Common myeloid progenitor, CD34-positive (primary cell): ENCODE data around the gene TMEM108.

Source experiments
- CTCF ChIA-PET: fragments of 350-600 bp; sonication (Branson Sonifier 250); formaldehyde crosslinking; loops from one replicate; lab custom pipeline; 2021; ENCODE audit warnings: antibody characterized with exemption; lab: Charles Lee
- POLR2A ChIA-PET: fragments of 350-600 bp; sonication (Branson Sonifier 250); formaldehyde crosslinking; loops from one replicate; lab custom pipeline; 2021; ENCODE audit warnings: antibody characterized with exemption; lab: Charles Lee
- DNase-seq, 3 donors: peaks; one replicate each; pipeline versions ENCODE4 v3.0.0 to v3.0.0-alpha.2; 2013
- H3K27ac ChIP-seq, 2 experiments: 1 replicate in 1 of 2; 2 replicates in 1 of 2; pipeline ENCODE4 v1.7.0; 2013; ENCODE audit warnings: inconsistent platforms in 2 of 2, low read length in 2 of 2, mild to moderate bottlenecking in 2 of 2, low read depth in 1 of 2, moderate library complexity in 1 of 2; ENCODE audit not compliant: severe bottlenecking in 2 of 2, insufficient read depth in 1 of 2, poor library complexity in 1 of 2
- H3K27me3 ChIP-seq, 5 experiments: replicated peaks in 2 of 5; 1 replicate in 3 of 5; 2 replicates in 2 of 5; pipeline versions ENCODE4 v1.6.1 to v1.7.0; 2013; ENCODE audit warnings: low read length in 4 of 5, mild to moderate bottlenecking in 2 of 5, moderate library complexity in 2 of 5, inconsistent platforms in 1 of 5; ENCODE audit not compliant: insufficient read depth in 5 of 5, control insufficient read depth in 4 of 5
- H3K36me3 ChIP-seq, 4 experiments: 1 replicate in 2 of 4; 2 replicates in 2 of 4; pipeline versions ENCODE4 v1.6.1 to v1.7.0; 2013; ENCODE audit warnings: low read length in 3 of 4, control low read depth in 1 of 4, mild to moderate bottlenecking in 1 of 4; ENCODE audit not compliant: control insufficient read depth in 4 of 4, insufficient read depth in 4 of 4
- H3K4me1 ChIP-seq, 4 experiments: 1 replicate in 3 of 4; 2 replicates in 1 of 4; pipeline versions ENCODE4 v1.6.1 to v1.7.1; 2013; ENCODE audit warnings: low read length in 3 of 4, mild to moderate bottlenecking in 3 of 4, control low read depth in 1 of 4, inconsistent platforms in 1 of 4, moderate library complexity in 1 of 4; ENCODE audit not compliant: control insufficient read depth in 4 of 4, insufficient read depth in 4 of 4; ENCODE audit errors: control extremely low read depth in 1 of 4
- H3K4me3 ChIP-seq, 7 experiments: 1 replicate in 4 of 7; 2 replicates in 3 of 7; pipeline versions ENCODE4 v1.5.1 to v1.7.0; 2013; ENCODE audit warnings: mild to moderate bottlenecking in 7 of 7, low read length in 6 of 7, moderate library complexity in 6 of 7, inconsistent platforms in 2 of 7, low read depth in 2 of 7, control low read depth in 1 of 7; ENCODE audit not compliant: insufficient read depth in 4 of 7, control insufficient read depth in 1 of 7; ENCODE audit errors: extremely low read depth in 1 of 7
- H3K9me3 ChIP-seq, 5 experiments: 1 replicate in 4 of 5; 2 replicates in 1 of 5; pipeline versions ENCODE4 v1.6.1 to v1.7.1; 2013; ENCODE audit warnings: low read length in 4 of 5, mild to moderate bottlenecking in 2 of 5, inconsistent platforms in 1 of 5, low read depth in 1 of 5, moderate library complexity in 1 of 5; ENCODE audit not compliant: control insufficient read depth in 4 of 5, insufficient read depth in 2 of 5; ENCODE audit errors: control extremely low read depth in 1 of 5
- WGBS: methylation state at CpG from one replicate; pipeline ENCODE4 v1.1.5; 2013; ENCODE audit not compliant: insufficient coverage; 5-methylcytosine and 5-hydroxymethylcytosine counted together

The TMEM108 gene

GRCh38 chr3:133065193-133065961 lies 27.2 kb downstream of the TMEM108 start:
- CTCF ChIA-PET, result interaction anchor here (0.6 kb wide), 1 partner anchor 713 kb away, joined by 3 read pairs; no protein-coding TSS in a partner anchor
- H3K4me3 ChIP-seq, result no peak overlapping the region
- H3K36me3 ChIP-seq, result no peaks in the 10 kb centered on the region
- H3K4me1 ChIP-seq, result no peaks in the 10 kb centered on the region
- H3K27me3 ChIP-seq, result no peaks in the 10 kb centered on the region
- no peak overlapping the region for H3K27ac ChIP-seq
- no peak for DNase-seq
- H3K9me3 ChIP-seq, result no peaks in the 10 kb centered on the region
- WGBS, result 100% methylated on average over 1 of the region's 7 CpGs
- POLR2A ChIA-PET, result no interaction called here

- Histone ChIP-seq H3K9me3 (no peaks in the 10 kb centered on the region), H3K4me1 (no peaks in the 10 kb centered on the region), H3K27ac (no peak overlapping the region), H3K36me3 (no peaks in the 10 kb centered on the region), H3K27me3 (no peaks in the 10 kb centered on the region), H3K4me3 (no peak overlapping the region)
- CTCF ChIA-PET, result interaction anchor here (0.6 kb wide), 1 partner anchor 714 kb away, joined by 3 read pairs; no protein-coding TSS in a partner anchor
- POLR2A ChIA-PET, result no interaction called here
- DNase-seq, result no peak
- no CpG with 5 or more reads among the region's 2 CpGs for WGBS
These were observed 27.8 kb downstream of the TMEM108 start for GRCh38 chr3:133066026-133066425.

GRCh38 chr3:133069556-133070286 lies 31.5 kb downstream of the TMEM108 start:
- no peak overlapping the region for H3K27ac ChIP-seq
- H3K9me3 ChIP-seq, result no peaks in the 10 kb centered on the region
- no CpG with 5 or more reads among the region's 2 CpGs for WGBS
- H3K36me3 ChIP-seq, result no peaks in the 10 kb centered on the region
- ChIA-PET POLR2A (no interaction called here), CTCF (no interaction called here)
- no peaks in the 10 kb centered on the region for H3K4me1 ChIP-seq
- no peak for DNase-seq
- no peaks in the 10 kb centered on the region for H3K27me3 ChIP-seq
- no peak overlapping the region for H3K4me3 ChIP-seq

GRCh38 chr3:133074977-133075376 lies 36.8 kb downstream of the TMEM108 start:
- Histone ChIP-seq H3K9me3 (no peaks in the 10 kb centered on the region), H3K27me3 (no peaks in the 10 kb centered on the region), H3K4me3 (no peak overlapping the region), H3K27ac (no peak overlapping the region), H3K36me3 (no peaks in the 10 kb centered on the region), H3K4me1 (no peaks in the 10 kb centered on the region)
- whole genome bisulfite sequencing, result 100% methylated on average over 1 of the region's 4 CpGs
- ChIA-PET POLR2A (no interaction called here), CTCF (no interaction called here)
- DNase-seq, result no peak

- 85% methylated on average over 2 of the region's 3 CpGs for WGBS
- CTCF ChIA-PET, result no interaction called here
These were observed 39.5 kb downstream of the TMEM108 start for GRCh38 chr3:133077688-133078087.

GRCh38 chr3:133079621-133080020 lies 41.4 kb downstream of the TMEM108 start:
- no peaks in the 10 kb centered on the region for H3K9me3 ChIP-seq
- H3K4me3 ChIP-seq, result no peak overlapping the region
- H3K27me3 ChIP-seq, result no peaks in the 10 kb centered on the region
- ChIA-PET CTCF (no interaction called here), POLR2A (no interaction called here)
- no peak overlapping the region for H3K27ac ChIP-seq
- H3K36me3 ChIP-seq, result no peaks in the 10 kb centered on the region
- WGBS, result 60% methylated on average over 1 of the region's 3 CpGs
- no peak for DNase-seq
- H3K4me1 ChIP-seq, result no peaks in the 10 kb centered on the region

More at GRCh38 chr3:133077688-133078087, 39.5 kb downstream of the TMEM108 start:
- POLR2A ChIA-PET, result no interaction called here
- H3K27me3 ChIP-seq, result no peaks in the 10 kb centered on the region
- no peak overlapping the region for H3K27ac ChIP-seq
- no peaks in the 10 kb centered on the region for H3K9me3 ChIP-seq
- H3K4me3 ChIP-seq, result no peak overlapping the region
- no peak for DNase-seq
- no peaks in the 10 kb centered on the region for H3K4me1 ChIP-seq
- H3K36me3 ChIP-seq, result no peaks in the 10 kb centered on the region

GRCh38 chr3:133081016-133081415 lies 42.8 kb downstream of the TMEM108 start:
- 98% methylated on average over 5 of the region's 7 CpGs for WGBS
- Histone ChIP-seq H3K4me3 (no peak overlapping the region), H3K27ac (no peak overlapping the region), H3K4me1 (no peaks in the 10 kb centered on the region), H3K9me3 (no peaks in the 10 kb centered on the region), H3K27me3 (no peaks in the 10 kb centered on the region), H3K36me3 (no peaks in the 10 kb centered on the region)
- no peak for DNase-seq
- ChIA-PET CTCF (no interaction called here), POLR2A (no interaction called here)
